HepG2 (cell line): Measurements from ENCODE around the gene GBA3.

Experiments
- CTCF ChIP-seq: sonication (generic); formaldehyde crosslinking; IDR thresholded peaks from 2 replicates; pipeline ENCODE4 v1.5.0; 2020; ENCODE audit warnings: mild to moderate bottlenecking, missing genetic modification reagents, moderate library complexity
- EZH2 ChIP-seq: conservative IDR thresholded peaks from 2 replicates; pipeline ENCODE4 v1.6.1; 2012; ENCODE audit warnings: mild to moderate bottlenecking, low read depth, low read length, moderate library complexity
- FOXK1 ChIP-seq: sonication (generic); formaldehyde crosslinking; IDR thresholded peaks from 2 replicates; pipeline ENCODE4 v1.4.0; 2020; ENCODE audit warnings: low read depth, missing genetic modification reagents, borderline replicate concordance
- NFYB ChIP-seq: sonication (generic); formaldehyde crosslinking; IDR thresholded peaks from 2 replicates; pipeline ENCODE4 v1.4.0; 2020; ENCODE audit warnings: missing genetic modification reagents
- PAF1 ChIP-seq: IDR thresholded peaks from 2 replicates; pipeline ENCODE4 v1.6.1; 2016; ENCODE audit warnings: missing genetic modification reagents, missing compliant biosample characterization
- POLR2AphosphoS5 ChIP-seq: IDR thresholded peaks from 2 replicates; pipeline ENCODE4 v1.6.1; 2012; ENCODE audit warnings: low read depth, low read length
- PRDM10 ChIP-seq: sonication (generic); formaldehyde crosslinking; IDR thresholded peaks from 2 replicates; pipeline ENCODE4 v1.4.0; 2020; ENCODE audit warnings: low read depth, missing genetic modification reagents
- YEATS4 ChIP-seq: sonication (generic); formaldehyde crosslinking; IDR thresholded peaks from 2 replicates; pipeline ENCODE4 v1.4.0; 2020; ENCODE audit warnings: missing genetic modification reagents, borderline replicate concordance
- ZBTB38 ChIP-seq: sonication (generic); formaldehyde crosslinking; IDR thresholded peaks from 2 replicates; pipeline ENCODE4 v1.5.1; 2020; ENCODE audit warnings: mild to moderate bottlenecking, missing genetic modification reagents
- ZNF639 ChIP-seq: conservative IDR thresholded peaks from 2 replicates; pipeline ENCODE4 v1.6.1; 2018; ENCODE audit warnings: missing genetic modification reagents
- ZNF704 ChIP-seq: sonication (generic); formaldehyde crosslinking; IDR thresholded peaks from 2 replicates; pipeline ENCODE4 v1.8.1; 2023; ENCODE audit warnings: mild to moderate bottlenecking, inconsistent platforms, moderate library complexity, missing genetic modification reagents, borderline replicate concordance

GRCh38 chr4:22650771-22651170 is 42.0 kb upstream of the GBA3 start:
- TF ChIP-seq EZH2 = no peak
- no peak for TF ChIP-seq NFYB (CRISPR knock-in tag)
- no peak for TF ChIP-seq ZNF704
- TF ChIP-seq PAF1 = no peak
- TF ChIP-seq POLR2AphosphoS5 = no peak
- TF ChIP-seq ZBTB38 = no peak
- TF ChIP-seq FOXK1 (CRISPR knock-in tag) = no peak
- TF ChIP-seq ZNF639 (CRISPR knock-in tag) = no peak
- TF ChIP-seq YEATS4 (CRISPR knock-in tag) = no peak
- TF ChIP-seq CTCF = no peak
- TF ChIP-seq PRDM10 = no peak
